T-helper 1 cell treated with Interleukin-12 subunit alpha and Interleukin-12 subunit beta and Interleukin-4 antibody, amounts not matched to agents 30 μg/mL and 1 μg/mL, for 36 hours (primary cell): Measurements from ENCODE around the gene FAM219A.
"Not testable (repeated sequence)": the region's sequence is repeated elsewhere in the genome, so short reads cannot be mapped to it uniquely, and the experiment has no call there.

ENCODE experiments used
- H3K27ac Mint-ChIP-seq: one replicate; pipeline ENCODE4 v1.8.0; 2021; ENCODE audit warnings: mild to moderate bottlenecking, mixed read lengths
- H3K27me3 Mint-ChIP-seq: one replicate; pipeline ENCODE4 v1.8.0; 2021; ENCODE audit warnings: low read depth, mixed read lengths
- H3K36me3 Mint-ChIP-seq: one replicate; pipeline ENCODE4 v1.8.0; 2021; ENCODE audit warnings: low read depth, mixed read lengths
- H3K4me1 Mint-ChIP-seq: one replicate; pipeline ENCODE4 v1.8.0; 2021; ENCODE audit warnings: low read depth, mixed read lengths
- H3K4me3 Mint-ChIP-seq: one replicate; pipeline ENCODE4 v1.8.0; 2021; ENCODE audit warnings: mild to moderate bottlenecking, moderate library complexity, mixed read lengths
- H3K9me3 Mint-ChIP-seq: one replicate; pipeline ENCODE4 v1.8.0; 2021; ENCODE audit warnings: mixed read lengths

Gene FAM219A

GRCh38 chr9:34493972-34494535, 35.7 kb upstream of the FAM219A start:
- H3K36me3 Mint-ChIP-seq, result no peaks in the 10 kb centered on the region
- H3K4me1 Mint-ChIP-seq, result no peaks in the 10 kb centered on the region
- H3K4me3 Mint-ChIP-seq, result no peak overlapping the region
- no peaks in the 10 kb centered on the region for H3K9me3 Mint-ChIP-seq
- H3K27me3 Mint-ChIP-seq, result peaks cover 10% of the 10 kb centered on the region
- H3K27ac Mint-ChIP-seq, result no peak overlapping the region

GRCh38 chr9:34492051-34492450, 33.7 kb upstream of the FAM219A start:
- H3K36me3 Mint-ChIP-seq, result no peaks in the 10 kb centered on the region
- H3K4me1 Mint-ChIP-seq, result no peaks in the 10 kb centered on the region
- peaks cover 11% of the 10 kb centered on the region for H3K27me3 Mint-ChIP-seq
- no peak overlapping the region for H3K4me3 Mint-ChIP-seq
- no peaks in the 10 kb centered on the region for H3K9me3 Mint-ChIP-seq
- no peak overlapping the region for H3K27ac Mint-ChIP-seq

- Mint-ChIP-seq H3K36me3 (no peaks in the 10 kb centered on the region), H3K27me3 (peaks cover 13% of the 10 kb centered on the region), H3K9me3 (no peaks in the 10 kb centered on the region), H3K4me3 (no peak overlapping the region), H3K4me1 (peaks cover 1% of the 10 kb centered on the region), H3K27ac (no peak overlapping the region)
These were observed 33.2 kb upstream of the FAM219A start for GRCh38 chr9:34491596-34491995.

- H3K27me3 Mint-ChIP-seq, result peaks cover 14% of the 10 kb centered on the region
These were observed 32.4 kb upstream of the FAM219A start for GRCh38 chr9:34490760-34491159.

GRCh38 chr9:34490360-34490759, 32.0 kb upstream of the FAM219A start:
- peaks cover 14% of the 10 kb centered on the region for H3K27me3 Mint-ChIP-seq
- no peaks in the 10 kb centered on the region for H3K9me3 Mint-ChIP-seq
- peaks cover 2% of the 10 kb centered on the region for H3K4me1 Mint-ChIP-seq
- no peak overlapping the region for H3K27ac Mint-ChIP-seq
- no peak overlapping the region for H3K4me3 Mint-ChIP-seq
- H3K36me3 Mint-ChIP-seq, result no peaks in the 10 kb centered on the region

More at GRCh38 chr9:34490760-34491159, 32.4 kb upstream of the FAM219A start:
- no peaks in the 10 kb centered on the region for H3K36me3 Mint-ChIP-seq
- no peak overlapping the region for H3K4me3 Mint-ChIP-seq
- no peaks in the 10 kb centered on the region for H3K9me3 Mint-ChIP-seq
- no peak overlapping the region for H3K27ac Mint-ChIP-seq
- peaks cover 2% of the 10 kb centered on the region for H3K4me1 Mint-ChIP-seq

- Mint-ChIP-seq H3K9me3 (no peaks in the 10 kb centered on the region), H3K36me3 (no peaks in the 10 kb centered on the region), H3K27ac (no peak overlapping the region), H3K4me1 (peaks cover 2% of the 10 kb centered on the region), H3K27me3 (peaks cover 17% of the 10 kb centered on the region), H3K4me3 (no peak overlapping the region)
These were observed 28.2 kb upstream of the FAM219A start for GRCh38 chr9:34486572-34486971.

GRCh38 chr9:34485822-34486221, 27.5 kb upstream of the FAM219A start:
- Mint-ChIP-seq H3K4me1 (peaks cover 2% of the 10 kb centered on the region), H3K27ac (no peak overlapping the region), H3K27me3 (peaks cover 17% of the 10 kb centered on the region), H3K36me3 (no peaks in the 10 kb centered on the region), H3K4me3 (no peak overlapping the region), H3K9me3 (no peaks in the 10 kb centered on the region)

- Mint-ChIP-seq H3K36me3 (no peaks in the 10 kb centered on the region), H3K27me3 (peaks cover 17% of the 10 kb centered on the region), H3K9me3 (no peaks in the 10 kb centered on the region), H3K4me1 (peaks cover 2% of the 10 kb centered on the region), H3K27ac (no peak overlapping the region), H3K4me3 (no peak overlapping the region)
These were observed 26.3 kb upstream of the FAM219A start for GRCh38 chr9:34484678-34485077.

GRCh38 chr9:34482746-34483145, 24.4 kb upstream of the FAM219A start:
- H3K27ac Mint-ChIP-seq, H3K36me3 Mint-ChIP-seq, H3K4me1 Mint-ChIP-seq, H3K9me3 Mint-ChIP-seq, H3K4me3 Mint-ChIP-seq, H3K27me3 Mint-ChIP-seq: not testable (repeated sequence)

GRCh38 chr9:34481620-34482019, 23.2 kb upstream of the FAM219A start:
- not testable (repeated sequence) for H3K9me3 Mint-ChIP-seq, H3K4me3 Mint-ChIP-seq, H3K4me1 Mint-ChIP-seq, H3K36me3 Mint-ChIP-seq, H3K27me3 Mint-ChIP-seq, H3K27ac Mint-ChIP-seq

GRCh38 chr9:34479431-34479866, 21.1 kb upstream of the FAM219A start:
- Mint-ChIP-seq H3K36me3 (no peaks in the 10 kb centered on the region), H3K9me3 (no peaks in the 10 kb centered on the region), H3K4me1 (peaks cover 2% of the 10 kb centered on the region), H3K27me3 (peaks cover 8% of the 10 kb centered on the region), H3K4me3 (no peak overlapping the region), H3K27ac (no peak overlapping the region)

- H3K27me3 Mint-ChIP-seq, result peaks cover 8% of the 10 kb centered on the region
- no peaks in the 10 kb centered on the region for H3K36me3 Mint-ChIP-seq
These were observed 19.2 kb upstream of the FAM219A start for GRCh38 chr9:34477541-34477940.

GRCh38 chr9:34475097-34475496, 16.7 kb upstream of the FAM219A start:
- H3K36me3 Mint-ChIP-seq, result no peaks in the 10 kb centered on the region
- H3K4me1 Mint-ChIP-seq, result peaks cover 2% of the 10 kb centered on the region
- H3K9me3 Mint-ChIP-seq, result no peaks in the 10 kb centered on the region
- no peak overlapping the region for H3K27ac Mint-ChIP-seq
- H3K27me3 Mint-ChIP-seq, result peaks cover 12% of the 10 kb centered on the region
- H3K4me3 Mint-ChIP-seq, result no peak overlapping the region

More at GRCh38 chr9:34477541-34477940, 19.2 kb upstream of the FAM219A start:
- Mint-ChIP-seq H3K27ac (no peak overlapping the region), H3K9me3 (no peaks in the 10 kb centered on the region), H3K4me3 (no peak overlapping the region), H3K4me1 (peaks cover 2% of the 10 kb centered on the region)

GRCh38 chr9:34465468-34465867, 7.1 kb upstream of the FAM219A start:
- Mint-ChIP-seq H3K27me3 (peaks cover 20% of the 10 kb centered on the region), H3K4me3 (no peak overlapping the region), H3K4me1 (no peaks in the 10 kb centered on the region), H3K27ac (no peak overlapping the region), H3K36me3 (no peaks in the 10 kb centered on the region), H3K9me3 (no peaks in the 10 kb centered on the region)

- Mint-ChIP-seq H3K27ac (no peak overlapping the region), H3K4me1 (peaks cover 4% of the 10 kb centered on the region), H3K36me3 (no peaks in the 10 kb centered on the region), H3K27me3 (peaks cover 21% of the 10 kb centered on the region), H3K9me3 (no peaks in the 10 kb centered on the region), H3K4me3 (no peak overlapping the region)
These were observed 6.2 kb upstream of the FAM219A start for GRCh38 chr9:34464571-34464970.

GRCh38 chr9:34463901-34464232, 5.5 kb upstream of the FAM219A start:
- no peaks in the 10 kb centered on the region for H3K9me3 Mint-ChIP-seq
- no peak overlapping the region for H3K4me3 Mint-ChIP-seq
- no peak overlapping the region for H3K27ac Mint-ChIP-seq
- peaks cover 28% of the 10 kb centered on the region for H3K27me3 Mint-ChIP-seq
- peaks cover 10% of the 10 kb centered on the region for H3K4me1 Mint-ChIP-seq
- H3K36me3 Mint-ChIP-seq, result no peaks in the 10 kb centered on the region
